Measurements from ENCODE around the gene GAL.

GAL gene

DNA sequence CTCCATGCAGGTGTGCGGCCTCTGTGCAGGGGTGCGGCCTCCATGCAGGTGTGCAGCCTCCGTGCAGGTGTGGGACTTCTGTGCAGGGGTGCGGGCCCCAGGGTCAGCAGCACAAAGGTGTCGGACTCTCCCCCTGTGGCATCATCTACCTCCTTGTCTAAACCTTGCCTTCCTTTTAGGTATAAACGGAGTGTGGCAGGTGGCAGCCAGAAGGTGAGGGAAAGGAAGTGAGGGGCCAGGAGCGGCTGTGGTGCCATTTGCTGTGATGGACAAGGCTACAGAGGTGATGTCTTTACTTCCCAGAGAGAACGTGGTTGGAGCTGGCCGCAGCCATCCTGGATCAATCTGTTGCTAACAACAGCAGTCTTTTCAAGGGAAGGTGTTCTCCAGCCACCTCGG lies 9.1 kb downstream of the GAL start:
- TF ChIP-seq POLR2A (IDR thresholded peaks at IDR 0.05; ENCODE audit: low read length) (no peak), GATA1 (IDR thresholded peaks at IDR 0.05; ENCODE audit: low read depth, low read length) (no peak)
- no peak for DNase-seq

DNA sequence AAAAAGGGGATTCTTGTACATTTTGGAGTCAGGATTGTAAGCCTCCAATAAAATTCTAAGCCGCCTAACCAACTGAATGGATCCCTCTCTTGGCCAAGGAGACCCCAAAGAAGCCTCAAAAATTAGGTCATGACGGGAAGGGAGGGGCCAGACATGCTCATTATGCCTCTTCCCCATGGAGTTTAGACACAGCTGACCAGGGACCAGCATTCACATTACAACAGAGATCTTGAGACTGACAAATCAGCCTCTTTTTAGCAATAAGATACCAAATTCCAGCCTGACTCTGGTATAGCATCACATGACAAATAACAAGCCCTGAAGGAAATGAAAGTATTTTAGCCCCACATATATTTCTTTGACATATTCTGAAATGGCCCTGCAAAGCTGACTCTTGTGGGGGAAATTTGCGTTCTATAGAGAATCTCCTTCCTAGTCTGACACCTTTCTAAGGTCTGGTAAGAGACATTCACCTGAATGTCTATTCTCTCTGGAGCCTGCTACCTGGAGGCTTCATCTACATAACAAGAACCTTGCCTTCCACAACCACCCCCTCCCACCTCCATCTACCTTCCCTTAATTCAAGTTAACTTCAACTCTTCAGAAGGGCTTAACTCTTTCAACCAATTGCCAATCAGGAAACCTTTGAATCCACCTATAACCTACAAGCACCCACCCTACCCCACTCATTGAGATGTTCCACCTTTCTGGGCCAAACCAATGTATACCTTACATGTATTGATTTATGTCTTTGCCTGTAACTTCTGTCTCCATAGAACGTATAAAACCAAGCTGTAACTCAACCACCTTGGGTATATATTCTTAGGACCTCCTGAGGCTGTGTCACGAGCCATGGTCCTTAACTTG lies 10.3 kb downstream of the GAL start:
- TF ChIP-seq GATA1 (IDR thresholded peaks at IDR 0.05; ENCODE audit: low read depth, low read length) (no peak), POLR2A (IDR thresholded peaks at IDR 0.05; ENCODE audit: low read length) (no peak)
- no peak for DNase-seq

DNA sequence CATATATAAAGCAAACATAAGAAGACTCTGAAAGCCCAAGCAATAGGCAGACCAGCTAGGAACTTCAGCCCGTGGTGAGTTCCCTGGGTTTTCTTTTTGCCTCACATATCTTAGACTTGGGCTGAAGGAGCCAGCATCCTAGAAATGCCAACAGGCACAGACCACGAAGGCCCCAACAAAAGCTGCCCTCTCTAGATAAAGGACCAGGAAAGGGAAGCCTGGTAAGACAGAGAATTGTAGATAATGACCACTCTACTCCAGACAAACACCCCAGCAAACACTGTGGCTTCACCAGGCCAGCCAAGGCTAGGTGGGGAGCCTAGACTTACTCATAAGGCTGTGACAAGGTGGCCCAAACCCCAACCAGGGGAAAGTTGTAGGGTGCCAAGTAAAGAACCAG lies 11.2 kb downstream of the GAL start:
- TF ChIP-seq POLR2A (IDR thresholded peaks at IDR 0.05; ENCODE audit: low read length) (no peak), GATA1 (IDR thresholded peaks at IDR 0.05; ENCODE audit: low read depth, low read length) (no peak)
- DNase-seq, result peak in 1 of 2 experiments; percentile 19

DNA sequence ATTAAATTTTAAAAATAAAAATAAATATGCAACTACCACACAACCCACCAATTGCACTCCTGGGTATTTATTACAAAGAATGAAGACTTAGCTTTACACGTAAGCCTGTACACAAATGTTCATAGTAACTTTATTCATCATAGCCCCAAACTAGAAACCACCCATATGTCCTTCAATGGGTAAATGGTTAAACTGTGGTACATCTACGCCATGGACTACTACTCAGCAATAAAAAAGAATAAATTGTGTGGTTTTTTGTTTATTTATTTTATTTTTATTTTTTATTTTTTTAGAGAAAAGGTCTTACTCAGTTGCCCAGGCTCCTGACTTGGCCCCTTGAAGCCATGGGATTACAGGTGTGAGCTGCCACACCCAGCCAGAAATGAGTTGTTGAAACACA lies 14.6 kb downstream of the GAL start:
- DNase-seq, result no peak
- TF ChIP-seq GATA1 (IDR thresholded peaks at IDR 0.05; ENCODE audit: low read depth, low read length) (no peak), POLR2A (IDR thresholded peaks at IDR 0.05; ENCODE audit: low read length) (no peak)

DNA sequence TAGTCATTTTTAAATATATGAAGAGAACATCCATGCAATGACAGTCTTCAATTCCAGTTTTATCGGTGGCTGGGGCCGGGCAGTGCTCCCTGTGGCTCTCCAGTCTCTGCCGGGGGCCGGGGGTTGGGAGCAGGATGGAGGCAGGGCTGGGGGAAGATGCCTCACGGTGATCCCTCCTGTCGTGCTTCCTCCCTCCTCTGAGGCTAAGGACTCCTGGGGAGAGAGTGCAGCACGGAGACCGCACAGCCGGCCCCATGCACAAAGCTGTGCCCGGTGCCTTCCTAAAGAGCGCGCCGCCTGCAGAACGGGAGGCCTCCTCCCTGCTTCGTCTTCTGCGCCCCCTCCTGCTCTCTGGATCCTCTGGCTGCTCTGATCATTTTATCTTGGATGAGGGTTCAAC lies 20.5 kb downstream of the GAL start:
- no peak for TF ChIP-seq POLR2A (IDR thresholded peaks at IDR 0.05; ENCODE audit: low read length)
- no peak for TF ChIP-seq GATA1 (IDR thresholded peaks at IDR 0.05; ENCODE audit: low read depth, low read length)
- no peak for DNase-seq

DNA sequence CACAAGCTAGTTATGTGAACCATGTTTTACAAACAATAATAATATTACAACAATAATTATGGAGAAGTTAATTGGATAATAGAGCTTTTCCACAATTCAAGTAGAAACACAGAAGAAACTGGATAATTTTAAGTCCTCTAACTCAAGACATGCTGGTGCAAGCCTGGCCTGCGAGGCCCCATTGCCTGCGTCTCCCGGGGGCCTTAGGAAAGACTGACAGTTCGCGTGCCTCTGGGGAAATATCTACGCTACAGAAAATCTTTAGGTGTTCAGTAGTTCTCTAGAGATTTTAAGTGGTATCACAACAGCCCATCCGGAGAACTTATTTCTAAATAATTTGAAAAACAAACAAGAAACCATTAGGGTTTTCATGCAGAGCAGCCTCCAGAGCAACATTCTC lies 23.2 kb downstream of the GAL start:
- DNase-seq, result no peak
- TF ChIP-seq POLR2A (IDR thresholded peaks at IDR 0.05; ENCODE audit: low read length) (no peak), GATA1 (IDR thresholded peaks at IDR 0.05; ENCODE audit: low read depth, low read length) (no peak)

DNA sequence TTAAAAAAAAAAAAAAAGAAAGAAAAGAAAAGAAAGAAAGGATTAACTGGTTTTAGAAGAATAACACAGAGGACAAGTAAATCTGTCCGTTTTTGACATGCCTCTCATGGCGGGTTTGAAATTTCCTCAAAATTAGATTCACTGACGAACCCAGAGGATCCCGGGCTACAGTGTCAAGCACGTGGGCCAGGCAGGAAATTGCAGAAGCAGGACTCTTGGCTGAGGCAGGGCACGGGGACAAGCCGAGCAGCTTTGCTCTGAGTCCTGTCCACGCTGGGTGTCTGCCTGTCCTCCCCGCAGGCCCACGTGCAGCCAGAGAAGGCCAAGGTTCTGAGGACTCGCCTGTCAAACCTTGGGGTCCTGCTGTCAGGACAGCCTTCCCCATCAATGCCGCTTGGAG lies 24.7 kb downstream of the GAL start:
- DNase-seq, result no peak
- TF ChIP-seq POLR2A (IDR thresholded peaks at IDR 0.05; ENCODE audit: low read length) (no peak), GATA1 (IDR thresholded peaks at IDR 0.05; ENCODE audit: low read depth, low read length) (no peak)

DNA sequence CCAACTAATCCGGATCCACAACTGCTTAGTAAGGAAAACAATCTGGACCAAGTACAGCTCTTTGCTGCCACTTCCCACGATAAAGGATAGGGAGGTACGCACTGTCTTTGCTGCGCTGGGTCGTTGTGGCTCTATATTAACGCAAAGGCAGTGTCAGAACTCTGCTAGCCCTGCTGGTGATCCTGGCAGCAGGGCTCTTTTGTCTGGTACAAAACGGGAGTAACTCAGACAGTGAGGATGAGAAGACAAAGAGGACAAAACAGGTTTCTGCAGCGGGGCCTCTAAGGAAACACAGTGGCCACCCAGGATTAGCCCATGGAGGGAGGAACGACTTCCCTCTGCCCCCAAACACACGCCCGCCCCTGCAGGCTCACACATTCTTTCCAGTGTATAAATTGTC lies 26.1 kb downstream of the GAL start:
- TF ChIP-seq POLR2A (IDR thresholded peaks at IDR 0.05; ENCODE audit: low read length), result no peak
- TF ChIP-seq GATA1 (IDR thresholded peaks at IDR 0.05; ENCODE audit: low read depth, low read length), result no peak
- DNase-seq, result no peak

DNA sequence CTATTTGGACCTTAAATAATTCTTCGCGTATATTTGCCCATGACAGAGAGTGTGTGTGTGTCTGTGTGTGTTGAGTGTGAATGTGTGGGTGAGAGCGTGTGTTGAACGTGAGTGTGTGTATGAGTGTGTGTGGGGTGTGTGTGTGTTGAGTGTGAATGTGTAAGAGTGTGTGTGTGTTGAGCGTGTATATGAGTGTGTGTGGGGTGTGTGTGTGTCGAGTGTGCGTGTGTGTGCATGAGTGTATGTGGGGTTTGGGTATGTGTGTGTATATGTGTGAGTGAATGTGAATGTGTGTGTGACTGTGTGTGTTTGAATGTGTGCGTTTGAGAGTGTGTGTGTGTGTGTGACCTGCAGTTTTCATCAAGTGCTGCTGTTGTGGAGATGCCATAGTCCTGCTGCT lies 26.8 kb downstream of the GAL start:
- TF ChIP-seq GATA1 (IDR thresholded peaks at IDR 0.05; ENCODE audit: low read depth, low read length) (no peak), POLR2A (IDR thresholded peaks at IDR 0.05; ENCODE audit: low read length) (no peak)

DNA sequence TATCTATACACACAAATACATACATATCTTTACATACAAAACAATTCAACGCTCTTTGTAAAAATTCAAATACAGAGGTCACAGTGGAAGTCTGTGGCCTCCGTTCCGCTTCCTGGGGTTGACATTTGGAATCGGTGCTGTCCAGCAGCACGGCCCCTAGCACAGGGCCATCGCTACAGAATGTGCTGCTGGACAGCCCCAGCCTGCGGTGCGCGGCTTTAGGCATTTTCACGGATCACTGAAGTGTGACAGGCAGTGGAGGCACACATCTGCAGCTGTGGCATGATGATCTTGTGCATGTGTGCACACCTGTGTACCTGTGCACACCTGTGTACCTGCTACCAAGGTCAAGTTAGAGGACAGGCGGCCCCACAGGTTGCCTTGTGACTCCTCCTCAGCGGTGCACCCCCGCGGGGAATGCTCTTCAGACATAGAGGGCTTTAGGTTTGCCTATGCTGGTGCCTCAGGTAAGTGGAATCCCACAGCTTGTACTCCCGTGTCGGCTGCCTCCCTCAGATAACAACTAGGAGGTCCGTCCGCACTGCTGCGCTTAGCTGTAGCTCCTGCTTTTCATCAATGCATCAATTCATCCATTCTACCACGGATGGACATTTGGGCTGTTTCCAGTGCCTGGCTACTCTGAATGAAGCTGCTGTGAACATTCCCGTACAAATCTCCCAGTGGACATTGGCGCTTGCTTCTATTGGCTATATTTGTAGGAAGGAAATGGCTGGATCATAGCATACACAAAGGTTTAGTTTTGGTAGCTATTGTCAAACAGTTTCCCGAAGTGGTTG lies 29.9 kb downstream of the GAL start:
- TF ChIP-seq POLR2A (IDR thresholded peaks at IDR 0.05; ENCODE audit: low read length) (no peak), GATA1 (IDR thresholded peaks at IDR 0.05; ENCODE audit: low read depth, low read length) (no peak)
- DNase-seq, result no peak

More for the DNA sequence above, 26.8 kb downstream of the GAL start:
- no peak for DNase-seq

DNA sequence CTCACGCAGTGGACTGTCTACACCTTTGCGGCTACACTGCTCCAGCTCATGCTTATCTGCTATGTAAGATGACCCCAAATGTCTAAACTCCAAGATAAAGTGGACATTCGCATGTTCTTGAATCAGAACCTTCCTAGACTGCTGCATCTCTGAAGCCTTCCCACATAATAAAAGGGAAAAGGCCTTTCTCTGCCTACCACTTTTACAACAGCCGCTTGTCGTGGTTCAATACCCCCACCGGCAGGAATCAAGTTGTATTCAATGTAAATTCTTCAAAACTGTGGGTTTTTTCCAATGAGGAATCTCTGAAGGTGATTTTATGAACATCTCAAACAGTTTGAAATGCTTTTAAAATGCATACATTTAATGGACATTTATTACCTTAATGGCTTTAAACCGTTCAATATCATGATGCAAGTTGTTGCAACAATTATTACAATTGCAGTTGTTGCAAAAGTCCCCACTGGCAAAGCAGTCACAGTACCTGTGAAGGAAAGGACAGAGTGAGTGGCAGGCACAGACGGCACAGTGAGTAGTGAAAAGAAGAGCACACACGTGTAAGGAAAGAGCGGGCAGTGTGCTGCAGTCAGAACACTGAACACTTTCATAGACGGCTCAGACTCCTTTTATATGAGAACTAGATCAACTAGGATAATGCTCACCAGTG lies 31.2 kb downstream of the GAL start:
- no peak for DNase-seq
- TF ChIP-seq GATA1 (IDR thresholded peaks at IDR 0.05; ENCODE audit: low read depth, low read length), result no peak
- no peak for TF ChIP-seq POLR2A (IDR thresholded peaks at IDR 0.05; ENCODE audit: low read length)

DNA sequence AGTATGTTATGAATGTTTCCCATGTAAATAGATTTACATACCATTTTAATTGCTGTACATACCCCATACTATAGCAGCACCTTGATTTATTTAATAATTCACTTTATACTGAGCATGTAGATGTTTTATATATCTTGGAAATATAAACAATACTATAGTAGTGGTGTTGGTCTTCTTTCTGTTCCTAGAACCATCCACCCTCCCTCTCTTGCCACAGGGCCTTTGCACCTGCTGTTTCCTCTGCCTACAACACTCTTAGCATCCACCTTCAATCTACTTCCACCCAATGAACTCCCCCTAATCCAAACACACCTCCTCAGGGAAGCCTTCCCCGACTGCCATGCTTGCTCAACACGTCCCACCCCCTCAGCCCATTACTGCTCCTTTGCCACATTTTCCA lies 36.7 kb downstream of the GAL start:
- no peak for TF ChIP-seq GATA1 (IDR thresholded peaks at IDR 0.05; ENCODE audit: low read depth, low read length)
- TF ChIP-seq POLR2A (IDR thresholded peaks at IDR 0.05; ENCODE audit: low read length), result no peak
- no peak for DNase-seq

DNA sequence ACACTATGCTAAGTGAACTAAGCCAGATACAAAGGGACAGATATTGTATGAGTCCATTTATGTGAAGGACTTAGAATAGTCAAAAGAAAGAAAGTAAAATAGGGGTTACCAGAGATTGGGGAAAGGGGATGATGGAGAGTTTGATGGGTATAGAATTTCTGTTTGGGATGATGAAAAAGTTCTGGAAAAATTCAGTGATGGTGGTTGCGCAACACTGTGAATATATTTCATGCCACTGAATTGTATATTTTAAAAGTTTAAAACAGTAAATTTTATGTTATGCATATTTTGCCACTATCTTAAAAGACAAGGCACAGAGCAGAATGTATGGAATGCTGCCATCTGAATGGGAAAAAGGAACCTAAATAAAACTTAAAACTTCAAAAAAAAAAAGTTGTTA lies 37.8 kb downstream of the GAL start:
- TF ChIP-seq POLR2A (IDR thresholded peaks at IDR 0.05; ENCODE audit: low read length) (no peak), GATA1 (IDR thresholded peaks at IDR 0.05; ENCODE audit: low read depth, low read length) (no peak)

DNA sequence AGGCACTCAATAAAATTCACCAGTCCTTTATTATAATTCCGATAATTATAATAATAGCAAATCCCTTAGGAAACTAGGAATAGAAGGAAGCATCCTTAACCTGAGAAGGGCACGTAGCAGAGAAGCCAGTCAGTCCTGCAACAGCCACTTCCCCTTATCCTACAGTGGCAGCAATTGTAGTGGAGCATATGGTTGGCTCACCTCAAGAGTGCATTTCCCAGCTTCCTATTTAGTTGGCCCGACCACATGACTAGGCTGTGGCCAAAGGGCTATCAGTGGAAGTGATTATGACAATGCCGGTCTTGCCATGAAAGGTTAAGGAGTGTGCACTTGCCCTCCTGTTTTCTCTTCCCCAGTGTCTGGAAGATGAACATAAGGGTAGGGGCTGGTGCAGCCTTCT lies 39.9 kb downstream of the GAL start:
- TF ChIP-seq POLR2A (IDR thresholded peaks at IDR 0.05; ENCODE audit: low read length) (no peak), GATA1 (IDR thresholded peaks at IDR 0.05; ENCODE audit: low read depth, low read length) (no peak)
- no peak for DNase-seq

More for the DNA sequence above, 37.8 kb downstream of the GAL start:
- no peak for DNase-seq
